Right lobe of liver (tissue), 6 donors: ENCODE measurements around the gene KIF13A. TPM values are rescaled to one million over a fixed set of nuclear protein-coding genes. Genes with fewer than 3 reads are reported as not detected.

Experiments
- ATAC-seq, 4 donors: fragments of 200-7000 bp; cut with Tn5 transposase; one replicate each; pipeline ENCODE4 v1.9.1; 2020; ENCODE audit warnings: mild to moderate bottlenecking in 4 of 4, moderate library complexity in 4 of 4
- DNase-seq, 3 donors: peaks; one replicate each; pipeline ENCODE4 v3.0.0-alpha.2; 2020
- H3K27ac ChIP-seq, 3 donors: fragments of 200-600 bp; one replicate each; pipeline ENCODE4 v1.8.0; 2022
- H3K27me3 ChIP-seq, 2 donors: fragments of 200-600 bp; one replicate each; pipeline ENCODE4 v1.8.0; 2022
- H3K36me3 ChIP-seq, 4 donors: fragments of 200-600 bp; sonication (generic) in 1 of 4; one replicate each; pipeline versions ENCODE4 v1.5.1 to v1.8.0; 2017 to 2022; ENCODE audit warnings: control low read depth in 1 of 4
- H3K4me1 ChIP-seq, 4 donors: fragments of 200-600 bp; sonication (generic) in 1 of 4; one replicate each; pipeline versions ENCODE4 v1.5.1 to v1.8.0; 2017 to 2022; ENCODE audit warnings: control low read depth in 1 of 4
- H3K4me3 ChIP-seq, 3 donors: fragments of 200-600 bp; one replicate each; pipeline ENCODE4 v1.8.0; 2022
- H3K9me3 ChIP-seq, 4 donors: fragments of 200-600 bp; sonication (generic) in 1 of 4; one replicate each; pipeline versions ENCODE4 v1.5.1 to v1.8.0; 2017 to 2022; ENCODE audit warnings: control low read depth in 1 of 4
- CTCF ChIP-seq, 4 donors: fragments of 200-600 bp in 3 of 4; fragments of 450-650 bp in 1 of 4; IDR thresholded peaks; one replicate each; pipeline versions ENCODE4 v1.5.1 to v1.8.0; 2016 to 2022; ENCODE audit warnings: antibody characterized with exemption in 4 of 4, mild to moderate bottlenecking in 2 of 4
- POLR2A ChIP-seq: fragments of 450-650 bp; IDR thresholded peaks from one replicate; pipeline ENCODE4 v1.6.1; 2017; ENCODE audit warnings: antibody characterized with exemption, mild to moderate bottlenecking
- WGBS: methylation state at CpG from one replicate; pipeline ENCODE4 v1.1.6; 2018; ENCODE audit warnings: low coverage, low lambda C conversion rate; ENCODE audit not compliant: insufficient coverage; ENCODE audit errors: missing lambda C conversion rate; 5-methylcytosine and 5-hydroxymethylcytosine counted together
- intact Hi-C, 2 donors: fragments of 100-400 bp; cut with DNase I; formaldehyde crosslinking; loops; one replicate each; pipeline versions ENCODE4 v1.11.2 to v1.14.1; 2022
- total RNA-seq, 6 experiments: library from RNA; depleted of rRNA in 2 of 6; stranded (reverse); fragments of >200 nt in 2 of 6; fragmentation: NEBNext Ultra II Directional in 3 of 6; extraction: Animal tissue kit (Norgen Biotek cat#: 25700) in 3 of 6; gene quantifications; one replicate each; pipeline versions ENCODE4 v1.1.0 to v1.2.4, GENCODE V29; 2016 to 2023
- donor health status: DM: no; HTN: yes; CAD: no.
- donor health status: DM: no; HTN: no; CAD: no.
- donor health status: DM: no; HTN: no; CAD: no.
- donor health status: DM: no; HTN: yes; CAD: no.
- donor health status: DM: no; HTN: yes; CAD: no.

The KIF13A gene
- total RNA-seq, 6 experiments from 2014 or later, result 17.7 to 19.4 (median 18.4) TPM

GRCh38 chr6:17967668-17968518, 19.5 kb downstream of the KIF13A start:
- intact Hi-C loops, result no loop called here
- TF ChIP-seq CTCF (IDR thresholded peaks at IDR 0.05), result no peak
- TF ChIP-seq POLR2A, result no peak
- 82% methylated on average over 3 of the region's 5 CpGs for WGBS
- Histone ChIP-seq H3K36me3 (no peaks in the 10 kb centered on the region), H3K4me1 (peaks cover 0 to 5% (median 0%) of the 10 kb centered on the region in 4 donors), H3K4me3 (no peak overlapping the region), H3K27me3 (no peaks in the 10 kb centered on the region), H3K9me3 (no peaks in the 10 kb centered on the region), H3K27ac (no peak overlapping the region)
- ATAC-seq (no peak), DNase-seq (no peak)

- Histone ChIP-seq H3K4me3 (no peak overlapping the region), H3K9me3 (no peaks in the 10 kb centered on the region), H3K36me3 (no peaks in the 10 kb centered on the region), H3K27ac (no peak overlapping the region), H3K27me3 (no peaks in the 10 kb centered on the region), H3K4me1 (no peaks in the 10 kb centered on the region)
- WGBS, result 82% methylated on average over 2 of the region's 2 CpGs
- DNase-seq, result no peak
- intact Hi-C loops, result no loop called here
- no peak for TF ChIP-seq POLR2A
- no peak for TF ChIP-seq CTCF (IDR thresholded peaks at IDR 0.05)
- no peak for ATAC-seq
Measured at GRCh38 chr6:17966451-17966850, 21.0 kb downstream of the KIF13A start.

- Histone ChIP-seq H3K36me3 (no peaks in the 10 kb centered on the region), H3K27ac (no peak overlapping the region), H3K9me3 (no peaks in the 10 kb centered on the region), H3K27me3 (no peaks in the 10 kb centered on the region), H3K4me1 (no peaks in the 10 kb centered on the region), H3K4me3 (no peak overlapping the region)
- DNase-seq (no peak), ATAC-seq (no peak)
- intact Hi-C loops, result no loop called here
- TF ChIP-seq CTCF (IDR thresholded peaks at IDR 0.05) (no peak), POLR2A (no peak)
Measured at GRCh38 chr6:17965397-17965796, 22.0 kb downstream of the KIF13A start.

- Histone ChIP-seq H3K27me3 (no peaks in the 10 kb centered on the region), H3K36me3 (no peaks in the 10 kb centered on the region), H3K4me3 (no peak overlapping the region), H3K4me1 (no peaks in the 10 kb centered on the region), H3K27ac (no peak overlapping the region), H3K9me3 (no peaks in the 10 kb centered on the region)
- 81% methylated on average over 8 of the region's 8 CpGs for WGBS
- intact Hi-C loops, result no loop called here
- no peak for TF ChIP-seq POLR2A
- TF ChIP-seq CTCF (IDR thresholded peaks at IDR 0.05), result no peak
- ATAC-seq (no peak), DNase-seq (no peak)
Measured at GRCh38 chr6:17964633-17965032, 22.8 kb downstream of the KIF13A start.
